Nephron progenitor cell (in vitro differentiated cells): Measurements from ENCODE around the gene RGS6.
A peak's percentile ranks its signal among the peaks of the same experiment; 100 is the strongest.

Source experiments
- DNase-seq: peaks from one replicate; pipeline ENCODE4 v3.0.0; 2021
- H3K27ac Mint-ChIP-seq: 2 replicates; pipeline ENCODE4 v1.8.0; 2021; ENCODE audit warnings: mild to moderate bottlenecking, moderate library complexity, mixed read lengths
- H3K27me3 Mint-ChIP-seq: 2 replicates; pipeline ENCODE4 v1.8.0; 2021; ENCODE audit warnings: mild to moderate bottlenecking, low read depth, mixed read lengths; ENCODE audit not compliant: poor library complexity
- H3K36me3 Mint-ChIP-seq: 2 replicates; pipeline ENCODE4 v1.8.0; 2021; ENCODE audit warnings: low read depth, mixed read lengths
- H3K4me1 Mint-ChIP-seq: 2 replicates; pipeline ENCODE4 v1.8.0; 2021; ENCODE audit warnings: mixed read lengths
- H3K4me3 Mint-ChIP-seq: 2 replicates; pipeline ENCODE4 v1.8.0; 2021; ENCODE audit warnings: mild to moderate bottlenecking, moderate library complexity, mixed read lengths
- H3K9me3 Mint-ChIP-seq: 2 replicates; pipeline ENCODE4 v1.8.0; 2021; ENCODE audit warnings: mild to moderate bottlenecking, moderate library complexity, mixed read lengths
- CTCF ChIP-seq: fragments of 200-600 bp; sonication (generic); IDR thresholded peaks from 2 replicates; pipeline ENCODE4 v1.5.0; 2021; ENCODE audit warnings: antibody characterized with exemption

RGS6 gene

DNA sequence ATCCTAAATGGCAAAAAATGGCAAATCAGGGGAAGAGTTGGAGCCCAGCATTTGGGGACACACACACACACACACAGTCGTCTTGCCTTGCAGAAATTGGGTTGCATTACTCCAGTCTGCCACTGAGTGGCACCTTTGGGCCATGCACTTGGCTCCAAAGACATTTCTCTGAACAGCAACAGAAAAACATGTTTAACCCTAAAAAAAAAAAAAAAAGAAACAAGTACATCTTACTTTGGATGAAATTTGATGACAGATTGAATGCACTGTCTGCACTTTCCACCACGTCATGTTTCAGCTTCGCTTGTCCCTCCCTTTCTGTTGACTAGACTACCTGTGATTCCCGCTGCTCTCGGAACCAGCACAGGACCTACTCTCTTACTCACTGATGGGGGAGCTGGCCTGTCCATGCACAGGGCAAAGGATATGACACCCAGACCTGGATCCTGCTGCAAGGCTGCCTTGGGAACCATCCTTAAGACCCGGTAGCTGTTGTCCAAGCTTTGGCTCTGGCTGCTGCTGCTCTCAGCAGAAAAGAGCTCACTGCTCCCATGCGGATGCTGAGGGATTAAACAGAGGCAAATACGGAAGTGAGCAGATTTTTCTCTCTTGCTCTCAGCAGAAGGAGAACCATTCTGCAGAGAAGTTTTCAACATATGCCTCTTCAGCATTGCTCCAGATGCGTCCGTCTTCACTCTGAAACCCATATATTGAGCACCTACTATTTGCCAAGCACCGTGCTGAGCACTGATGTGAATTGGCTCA lies 584.9 kb downstream of the RGS6 start:
- H3K36me3 Mint-ChIP-seq, result peaks cover 20% of the 10 kb centered on the region
- TF ChIP-seq CTCF, result peak; percentile 91
- no peak overlapping the region for H3K4me3 Mint-ChIP-seq
- H3K9me3 Mint-ChIP-seq, result peaks cover 22% of the 10 kb centered on the region
- DNase-seq, result peak; percentile 76
- H3K27me3 Mint-ChIP-seq, result peaks cover 18% of the 10 kb centered on the region
- H3K4me1 Mint-ChIP-seq, result peaks cover 49% of the 10 kb centered on the region
- H3K27ac Mint-ChIP-seq, result no peak overlapping the region

- Mint-ChIP-seq H3K27me3 (peaks cover 16% of the 10 kb centered on the region), H3K27ac (no peak overlapping the region), H3K9me3 (peaks cover 22% of the 10 kb centered on the region), H3K4me1 (peaks cover 55% of the 10 kb centered on the region), H3K36me3 (peaks cover 20% of the 10 kb centered on the region), H3K4me3 (no peak overlapping the region)
- DNase-seq, result no peak
- no peak for TF ChIP-seq CTCF
Measured at GRCh38 chr14:72517736-72518135, 585.5 kb downstream of the RGS6 start.

GRCh38 chr14:72518809-72519377 lies 586.7 kb downstream of the RGS6 start:
- H3K36me3 Mint-ChIP-seq, result peaks cover 20% of the 10 kb centered on the region
- no peak for DNase-seq
- H3K9me3 Mint-ChIP-seq, result peaks cover 22% of the 10 kb centered on the region
- no peak overlapping the region for H3K27ac Mint-ChIP-seq
- no peak for TF ChIP-seq CTCF
- no peak overlapping the region for H3K4me3 Mint-ChIP-seq
- peaks cover 47% of the 10 kb centered on the region for H3K4me1 Mint-ChIP-seq
- H3K27me3 Mint-ChIP-seq, result peaks cover 14% of the 10 kb centered on the region

DNA sequence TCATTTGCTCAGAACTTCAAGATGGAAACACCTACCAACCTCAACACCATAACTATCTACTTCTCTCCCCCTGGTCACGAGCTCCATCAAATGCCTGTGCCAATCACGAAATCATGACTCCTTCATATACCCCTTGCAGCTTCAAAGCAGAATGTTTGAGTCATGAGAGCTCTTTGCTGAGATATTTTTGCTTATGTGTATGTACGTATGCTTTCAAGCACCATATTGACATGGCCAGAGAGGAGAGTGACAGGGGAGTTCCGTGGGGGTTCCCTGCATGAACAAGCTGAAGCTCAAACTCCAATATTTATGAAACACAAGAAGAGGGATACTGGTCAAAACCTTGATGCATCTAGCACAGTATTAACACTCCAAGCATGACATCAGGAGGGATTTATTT lies 587.3 kb downstream of the RGS6 start:
- Mint-ChIP-seq H3K27ac (no peak overlapping the region), H3K36me3 (peaks cover 20% of the 10 kb centered on the region), H3K9me3 (peaks cover 22% of the 10 kb centered on the region), H3K4me3 (no peak overlapping the region), H3K4me1 (peaks cover 41% of the 10 kb centered on the region), H3K27me3 (peaks cover 14% of the 10 kb centered on the region)
- TF ChIP-seq CTCF, result no peak
- no peak for DNase-seq

- peaks cover 20% of the 10 kb centered on the region for H3K36me3 Mint-ChIP-seq
- H3K4me3 Mint-ChIP-seq, result no peak overlapping the region
- H3K27ac Mint-ChIP-seq, result no peak overlapping the region
- TF ChIP-seq CTCF, result no peak
- peaks cover 29% of the 10 kb centered on the region for H3K4me1 Mint-ChIP-seq
- peaks cover 22% of the 10 kb centered on the region for H3K9me3 Mint-ChIP-seq
- no peak for DNase-seq
- peaks cover 14% of the 10 kb centered on the region for H3K27me3 Mint-ChIP-seq
Measured at GRCh38 chr14:72521045-72521444, 588.8 kb downstream of the RGS6 start.
